Motor neuron (in vitro differentiated cells): Measurements from ENCODE around the gene ELOVL4. TPM values are rescaled to one million over a fixed set of nuclear protein-coding genes. Genes with fewer than 3 reads are reported as not detected.

Experiments
- ATAC-seq, 8 experiments: fragments of 200-7000 bp; cut with Tn5 transposase; replicated peaks in 6 of 8; 2 replicates each; pipeline ENCODE4 v1.8.0; 2021; ENCODE audit warnings: mild to moderate bottlenecking in 8 of 8, moderate library complexity in 8 of 8
- H3K27ac ChIP-seq, 2 donors: fragments of 250-450 bp; sonication (Bioruptor Pico); 2 replicates each; pipeline ENCODE4 v1.9.0; 2021; ENCODE audit warnings: antibody characterized with exemption in 2 of 2, mild to moderate bottlenecking in 2 of 2, moderate library complexity in 1 of 2
- H3K4me1 ChIP-seq, 2 donors: fragments of 250-450 bp; sonication (Bioruptor Pico); replicated peaks in 1 of 2; 2 replicates each; pipeline ENCODE4 v1.6.1; 2021; ENCODE audit warnings: antibody characterized with exemption in 2 of 2, mild to moderate bottlenecking in 2 of 2, moderate library complexity in 1 of 2
- H3K4me3 ChIP-seq, 5 donors: fragments of 250-450 bp; sonication (Bioruptor Pico); 2 replicates each; pipeline ENCODE4 v1.9.0; 2021; ENCODE audit warnings: antibody characterized with exemption in 5 of 5, mild to moderate bottlenecking in 5 of 5, moderate library complexity in 4 of 5
- WGBS, 10 experiments: fragments of 450-650 bp; shearing (Covaris generic); methylation state at CpG; one replicate each; pipeline ENCODE4 v1.0.0; 2022; 5-methylcytosine and 5-hydroxymethylcytosine counted together
- in situ Hi-C, 9 experiments: fragments of 400-800 bp; cut with MboI; loops; one replicate each; pipeline ENCODE4 v1.15.0; 2021; ENCODE audit warnings: low sequenced_read_pairs in 9 of 9, low pct_unique_long_range_greater_than_20kb in 2 of 9; ENCODE audit not compliant: unreplicated experiment in 9 of 9
- total RNA-seq, 8 experiments: library from RNA; unstranded; fragments of 300-600 nt; gene quantifications; 2 replicates each; pipeline versions ENCODE4 v1.2.3 to v1.2.4, GENCODE V29; 2022

Gene ELOVL4
- 10 to 100 TPM in 6 of 8 experiments, 1 to 10 TPM in 2; 1.9 to 25.5 (median 19.2) TPM for total RNA-seq

DNA sequence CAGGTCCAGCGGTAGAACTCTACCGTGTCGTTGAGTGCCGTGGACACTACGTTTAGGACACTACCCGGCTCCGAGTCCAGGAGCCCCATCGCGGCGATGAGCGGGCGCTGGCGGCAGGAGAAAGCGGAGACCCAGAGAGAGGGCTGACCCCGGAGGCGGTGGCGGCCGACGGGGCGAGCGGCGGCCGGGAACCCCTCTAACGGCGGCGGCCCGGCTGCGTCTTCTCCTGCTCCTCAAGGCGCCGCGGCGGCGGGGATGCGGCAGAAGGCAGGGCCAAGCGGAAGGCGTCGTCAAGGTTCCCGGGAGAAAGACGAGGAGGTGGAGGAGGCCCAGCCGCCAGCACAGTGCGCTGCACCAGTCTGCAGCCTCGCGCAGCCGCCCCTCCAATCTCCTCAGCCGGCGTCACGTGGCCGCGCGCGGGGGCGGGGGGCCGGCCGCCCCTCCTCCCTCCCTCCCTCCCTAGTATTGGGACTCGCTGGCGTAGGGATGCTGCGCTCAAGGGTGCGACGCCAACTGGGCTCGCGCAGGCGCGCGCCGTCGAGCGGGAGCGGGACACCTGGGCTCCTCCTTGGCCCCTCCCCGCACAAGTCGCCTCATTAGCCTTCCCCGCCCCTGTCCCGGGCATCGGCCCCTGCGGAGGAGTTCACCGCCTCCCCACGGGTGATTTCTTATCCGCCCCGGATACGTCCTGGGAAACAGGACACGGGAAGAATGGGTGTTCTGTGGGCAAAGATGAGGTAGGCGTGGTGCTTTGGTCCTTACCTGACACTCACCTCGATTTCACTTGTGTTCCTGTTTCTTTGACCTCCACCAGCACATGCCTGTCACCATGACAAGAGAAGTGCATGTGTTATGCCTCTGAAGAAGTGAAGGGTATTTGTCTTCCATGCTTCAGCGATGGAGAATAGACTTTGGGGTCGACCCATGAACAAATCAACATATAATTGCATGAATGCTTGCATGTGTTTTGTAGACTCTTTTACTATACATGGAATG, at the start of gene ELOVL4:
Gene ELOVL4 (minus strand): TSS at position 363 of the 996 bp plus-strand sequence. CDS start 274 bp downstream, at position 89.
- ATAC-seq, result peak; percentile 87 to 93 (median 90)
- Histone ChIP-seq H3K27ac (peak within 1 kb of the TSS; percentile 34 to 43), H3K4me3 (peak within 1 kb of the TSS; percentile 58 to 81 (median 63)), H3K4me1 (peaks cover 2 to 20% of the 10 kb centered on the region in 2 donors)
- WGBS, 10 experiments, result 0 to 40% (median 10%) methylated on average over 1 to 13 of the region's 84 CpGs; no CpG with 5 or more reads in 1 of the 10 experiments
- in situ Hi-C loops, result loop anchor here in 1 of 9 experiments (25.0 kb wide), 1 partner anchor 140 kb away; no protein-coding TSS in a partner anchor

DNA sequence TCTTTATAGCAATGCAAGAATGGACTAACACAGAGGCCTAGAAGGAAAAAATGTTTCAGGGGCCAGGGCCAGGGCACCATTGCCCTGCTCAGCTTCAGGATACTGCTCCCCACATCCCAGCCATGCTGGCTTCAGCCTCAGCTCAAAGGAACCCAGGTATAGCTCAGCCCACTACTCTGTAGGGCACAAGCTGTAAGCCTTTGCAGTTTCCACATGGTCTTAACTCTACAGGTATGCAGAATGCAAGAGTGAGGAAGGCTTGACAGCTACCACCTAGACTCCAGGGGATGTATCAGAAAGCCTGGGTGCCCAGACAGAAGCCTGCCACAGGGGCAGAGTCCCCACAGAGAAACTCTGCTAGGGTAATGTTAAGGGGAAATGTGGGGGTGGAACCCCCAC, 46.6 kb upstream of the ELOVL4 start:
- ATAC-seq, result no peak
- in situ Hi-C loops, result no loop called here
- H3K27ac ChIP-seq, result no peak overlapping the region

DNA sequence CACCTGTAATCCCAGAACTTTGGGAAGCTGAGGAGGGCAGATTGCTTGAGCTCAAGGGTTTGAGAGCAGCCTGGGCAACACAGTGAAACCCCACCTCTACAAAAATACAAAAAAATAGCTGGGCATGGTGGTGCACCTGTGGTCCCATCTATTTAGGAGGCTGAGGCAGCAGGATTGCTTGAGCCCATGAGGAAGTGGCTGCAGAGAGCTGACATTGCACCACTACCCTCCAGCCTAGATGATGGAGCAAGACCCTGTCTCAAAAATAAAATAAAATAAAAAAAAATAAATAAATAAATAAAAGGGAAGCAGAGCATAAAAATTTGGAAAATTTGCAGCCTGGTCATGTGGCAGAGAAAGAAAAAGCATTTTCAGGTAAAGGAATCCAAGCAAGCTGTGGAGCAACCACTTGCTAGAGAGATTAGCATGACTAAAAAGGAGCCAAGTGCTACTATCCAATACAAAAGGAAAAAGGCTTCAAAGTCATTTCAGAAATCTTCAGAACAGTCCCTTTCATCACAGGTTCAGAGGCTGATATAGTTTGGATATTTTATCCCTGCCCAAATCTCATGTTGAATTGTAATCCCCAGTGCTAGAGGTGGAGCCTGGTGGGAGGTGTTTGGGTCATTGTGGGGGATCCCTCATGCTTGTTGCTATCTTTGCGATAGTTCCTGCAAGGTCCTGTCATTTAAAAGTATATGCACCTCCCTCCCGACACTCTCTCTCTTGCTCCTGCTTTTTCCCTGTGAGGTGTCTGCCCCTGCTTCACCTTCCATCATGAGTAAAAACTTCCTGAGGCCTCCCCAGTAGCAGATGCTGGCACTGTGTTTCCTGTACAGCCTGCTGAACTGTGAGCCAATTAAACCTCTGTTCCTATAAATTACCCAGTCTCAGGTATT, 45.9 kb upstream of the ELOVL4 start:
- ATAC-seq, result no peak
- Histone ChIP-seq H3K27ac (no peak overlapping the region), H3K4me3 (no peak overlapping the region), H3K4me1 (no peaks in the 10 kb centered on the region)
- in situ Hi-C loops, result no loop called here
- WGBS, 10 experiments, result 10 to 86% (median 43%) methylated on average over 1 to 2 of the region's 2 CpGs; no CpG with 5 or more reads in 5 of the 10 experiments

More for the DNA sequence above, 46.6 kb upstream of the ELOVL4 start:
- Histone ChIP-seq H3K4me1 (no peaks in the 10 kb centered on the region), H3K4me3 (no peak overlapping the region)

DNA sequence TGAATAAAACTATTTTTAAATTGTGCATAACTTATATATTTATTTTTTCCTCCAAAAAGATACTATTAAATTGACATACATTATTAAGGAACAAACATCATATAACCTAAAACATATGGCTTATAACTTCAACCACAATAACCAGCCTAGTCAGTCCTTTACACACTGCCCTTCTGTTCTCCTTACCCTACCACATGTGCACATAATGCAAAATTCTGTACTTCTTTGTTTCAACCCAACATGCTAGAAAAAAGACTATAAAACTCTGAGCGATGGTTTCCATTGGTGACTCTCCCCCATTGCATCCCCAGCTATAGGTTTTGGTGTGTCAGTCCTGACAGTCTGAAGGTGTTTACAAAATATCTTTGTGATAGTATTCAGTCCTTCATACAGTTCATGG, 42.3 kb upstream of the ELOVL4 start:
- 60 to 100% (median 96%) methylated on average over 1 of the region's 1 CpG; no CpG with 5 or more reads in 4 of the 10 experiments for WGBS, 10 experiments
- ATAC-seq, result no peak
- in situ Hi-C loops, result no loop called here
- Histone ChIP-seq H3K4me3 (no peak overlapping the region), H3K27ac (no peak overlapping the region), H3K4me1 (no peaks in the 10 kb centered on the region)

DNA sequence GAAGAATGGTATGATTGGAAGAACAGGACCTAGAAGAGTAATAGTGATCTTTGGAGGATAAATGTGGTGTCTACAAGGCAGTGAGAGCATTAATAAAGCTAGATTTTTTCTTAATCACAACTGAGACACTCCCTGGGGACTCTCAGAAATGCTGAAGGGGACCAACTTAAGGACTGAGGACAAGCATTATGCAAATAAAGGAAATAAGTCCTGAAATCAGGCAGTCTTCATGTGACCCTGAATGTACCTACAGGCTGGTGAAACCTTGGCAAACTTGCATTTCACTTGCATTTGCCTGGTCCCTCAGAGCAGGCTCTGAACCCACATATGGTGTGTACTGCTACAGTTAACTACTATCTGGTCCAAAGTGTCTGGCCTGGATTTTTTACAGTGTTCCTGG, 37.8 kb upstream of the ELOVL4 start:
- Histone ChIP-seq H3K27ac (no peak overlapping the region), H3K4me1 (no peaks in the 10 kb centered on the region), H3K4me3 (no peak overlapping the region)
- in situ Hi-C loops, result no loop called here
- no peak for ATAC-seq

DNA sequence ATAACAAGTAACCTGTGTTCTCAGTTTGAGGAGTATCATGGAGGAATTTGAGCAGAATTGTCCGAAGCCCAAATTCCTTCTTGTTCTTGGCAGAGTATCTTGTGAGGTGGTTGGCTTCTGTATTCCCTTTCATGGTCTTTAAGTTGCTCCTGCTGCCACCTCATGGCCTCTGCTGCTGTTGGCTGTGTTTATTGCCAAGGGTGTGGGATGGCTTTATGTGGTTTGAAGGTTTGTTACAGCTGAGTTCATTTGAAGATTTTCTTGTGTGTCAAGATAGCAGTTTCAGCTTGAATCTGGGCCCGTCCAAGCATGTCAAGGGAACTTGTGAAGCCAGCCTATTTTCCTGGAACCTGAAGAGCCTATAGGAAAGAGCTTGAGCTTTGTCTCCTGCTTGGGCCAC, 36.9 kb upstream of the ELOVL4 start:
- Histone ChIP-seq H3K27ac (no peak overlapping the region), H3K4me3 (no peak overlapping the region), H3K4me1 (no peaks in the 10 kb centered on the region)
- peak in 3 of 8 experiments; percentile 34 to 78 (median 55) for ATAC-seq
- 39 to 83% (median 50%) methylated on average over 1 to 2 of the region's 2 CpGs; no CpG with 5 or more reads in 3 of the 10 experiments for WGBS, 10 experiments
- in situ Hi-C loops, result no loop called here

DNA sequence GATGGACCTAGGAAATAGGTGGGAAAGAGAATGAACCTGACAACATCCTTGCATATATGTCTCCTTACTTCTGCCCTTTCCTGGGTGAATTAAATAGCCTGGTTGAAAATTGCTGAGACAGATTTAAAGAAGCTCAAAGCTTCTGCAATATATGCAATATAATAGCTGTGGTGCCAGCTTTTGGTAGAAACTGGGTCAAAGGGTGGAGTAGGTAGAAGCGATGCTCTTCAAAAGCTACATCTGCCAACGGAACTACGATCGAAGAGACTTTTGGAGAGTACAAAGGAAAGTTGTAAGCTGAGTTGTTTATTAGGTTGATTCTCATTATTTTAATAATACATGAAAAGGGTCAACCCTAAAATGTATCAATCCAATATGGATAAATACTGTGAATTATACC, 34.3 kb upstream of the ELOVL4 start:
- Histone ChIP-seq H3K4me1 (no peaks in the 10 kb centered on the region), H3K27ac (no peak overlapping the region), H3K4me3 (no peak overlapping the region)
- 0 to 100% (median 94%) methylated on average over 1 to 4 of the region's 4 CpGs; no CpG with 5 or more reads in 1 of the 10 experiments for WGBS, 10 experiments
- ATAC-seq, result no peak
- in situ Hi-C loops, result no loop called here

DNA sequence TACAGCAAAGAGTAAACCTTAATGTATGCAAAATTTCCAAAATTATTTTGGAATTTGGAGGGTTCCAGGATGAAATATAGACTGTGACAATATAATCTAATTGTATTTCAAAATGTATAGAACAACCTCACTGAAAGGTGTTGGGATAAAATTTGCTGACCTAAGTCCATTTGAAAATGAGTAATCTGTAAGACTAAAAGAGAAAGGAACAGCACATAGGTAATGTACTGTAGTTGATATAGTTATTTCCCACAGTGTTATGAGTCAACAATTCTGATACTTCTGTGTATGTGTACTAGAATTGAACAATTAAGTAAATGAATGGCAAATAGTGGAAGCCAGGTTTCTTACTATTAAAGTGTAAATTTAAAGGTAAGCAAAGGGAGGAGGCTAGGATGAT, 23.8 kb upstream of the ELOVL4 start:
- ATAC-seq, result no peak
- in situ Hi-C loops, result no loop called here
- no peaks in the 10 kb centered on the region for H3K4me1 ChIP-seq
- no peak overlapping the region for H3K27ac ChIP-seq
- H3K4me3 ChIP-seq, result no peak overlapping the region

DNA sequence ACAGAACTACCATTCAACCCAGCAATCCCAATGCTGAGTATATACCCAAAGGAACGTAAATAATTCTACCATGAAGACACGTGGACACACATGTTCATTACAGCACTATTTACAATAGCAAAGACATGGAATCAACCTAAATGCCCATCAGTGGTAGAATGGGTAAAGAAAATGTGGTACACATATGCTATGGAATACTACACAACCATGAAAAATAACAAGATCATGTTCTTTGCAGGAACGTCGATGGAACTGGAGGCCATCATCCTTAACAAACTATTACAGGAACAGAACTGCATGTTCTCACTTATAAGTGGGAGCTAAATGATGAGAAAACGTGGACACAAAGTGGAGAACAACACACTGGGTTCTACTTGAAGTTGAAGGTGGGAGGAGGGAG, 22.4 kb upstream of the ELOVL4 start:
- ATAC-seq, result no peak
- no peak overlapping the region for H3K4me3 ChIP-seq
- in situ Hi-C loops, result no loop called here
- no peaks in the 10 kb centered on the region for H3K4me1 ChIP-seq
- H3K27ac ChIP-seq, result no peak overlapping the region
- 44 to 90% (median 80%) methylated on average over 3 to 5 of the region's 5 CpGs for WGBS, 10 experiments

DNA sequence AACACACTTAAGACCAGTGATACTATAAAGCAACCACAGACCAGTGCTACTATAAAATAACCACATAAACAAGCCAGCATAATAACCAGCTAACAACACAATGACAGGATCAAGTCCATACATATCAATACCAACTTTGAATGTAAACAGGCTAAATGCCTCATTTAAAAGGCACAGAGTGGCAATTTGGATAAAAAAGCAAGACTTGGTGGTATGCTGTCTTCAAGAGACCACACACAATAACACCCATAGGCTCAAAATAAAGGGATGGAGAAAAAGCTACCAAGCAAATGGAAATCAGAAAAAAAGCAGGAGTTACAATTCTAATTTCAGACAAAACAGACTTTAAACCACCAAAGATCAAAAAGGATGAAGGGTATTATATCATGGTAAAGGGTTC, 19.8 kb upstream of the ELOVL4 start:
- H3K4me1 ChIP-seq, result no peaks in the 10 kb centered on the region
- no peak overlapping the region for H3K4me3 ChIP-seq
- in situ Hi-C loops, result no loop called here
- no peak for ATAC-seq
- no peak overlapping the region for H3K27ac ChIP-seq

DNA sequence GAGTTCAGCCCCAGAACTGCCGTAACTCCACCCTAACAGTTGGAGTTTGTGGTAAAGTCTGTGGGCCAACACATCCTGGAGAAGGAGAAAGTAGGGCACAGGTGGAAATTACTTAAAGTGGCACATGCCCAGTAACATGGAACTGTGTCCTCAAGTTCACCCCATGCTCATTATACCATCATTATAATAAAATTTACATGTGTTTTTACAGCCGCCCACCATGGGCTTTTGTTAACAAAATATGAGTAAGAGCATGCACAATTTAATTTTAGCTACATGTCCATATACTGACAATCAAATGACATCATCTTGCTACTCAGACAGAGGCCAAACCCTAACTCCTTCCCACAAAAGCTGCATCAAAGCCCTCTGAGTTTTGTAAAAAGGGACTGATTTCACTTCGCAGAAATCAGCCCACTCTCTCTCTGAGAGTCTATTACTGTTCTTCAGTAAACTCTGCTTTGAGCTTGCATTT, 17.3 kb upstream of the ELOVL4 start:
- in situ Hi-C loops, result no loop called here
- Histone ChIP-seq H3K27ac (no peak overlapping the region), H3K4me1 (no peaks in the 10 kb centered on the region), H3K4me3 (no peak overlapping the region)
- 0 to 100% (median 68%) methylated on average over 1 to 3 of the region's 3 CpGs; no CpG with 5 or more reads in 2 of the 10 experiments for WGBS, 10 experiments
- ATAC-seq, result peak in 3 of 8 experiments; percentile 93 to 94 (median 94)

DNA sequence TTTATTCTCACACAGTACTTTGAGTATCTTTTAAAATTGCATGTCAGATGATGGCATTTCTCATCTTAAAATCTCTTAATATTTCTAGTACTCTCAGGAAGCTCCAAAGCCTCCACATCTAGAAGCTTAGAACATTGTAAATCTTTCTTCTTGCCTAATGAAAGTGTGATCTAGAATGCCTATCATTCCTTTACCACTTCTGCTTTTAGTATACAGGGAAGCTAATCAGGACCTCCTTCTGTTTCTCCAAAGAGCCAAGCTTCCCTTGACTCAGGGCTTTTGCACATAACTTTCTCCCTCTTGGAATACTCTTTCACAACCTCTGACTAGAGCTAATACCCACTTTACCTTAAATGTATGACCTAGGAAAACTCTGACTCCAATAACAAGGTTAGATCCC, 7.5 kb upstream of the ELOVL4 start:
- no peak overlapping the region for H3K27ac ChIP-seq
- no peak for ATAC-seq
- in situ Hi-C loops, result no loop called here

DNA sequence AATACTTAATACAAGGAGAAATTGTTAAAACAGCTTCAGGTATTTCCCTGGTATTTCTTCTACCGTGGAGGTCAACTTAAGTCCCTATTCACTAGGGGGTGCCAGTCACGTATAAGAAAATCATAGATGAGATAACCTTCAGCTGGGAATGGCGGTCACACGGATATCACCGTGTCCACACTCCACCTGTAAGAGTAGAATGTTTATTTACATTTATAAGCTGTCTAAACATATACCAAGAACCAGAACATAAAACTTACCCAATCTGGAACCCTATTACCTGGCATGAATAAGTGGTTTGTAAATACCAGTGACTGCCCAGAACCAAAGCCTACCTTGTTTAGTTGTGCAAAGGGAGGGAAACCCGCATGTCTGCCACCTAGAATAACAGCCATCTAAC, 1.9 kb upstream of the ELOVL4 start:
- H3K4me1 ChIP-seq, result peaks cover 2 to 18% of the 10 kb centered on the region in 2 donors
- 0 to 48% (median 27%) methylated on average over 2 to 6 of the region's 6 CpGs; no CpG with 5 or more reads in 2 of the 10 experiments for WGBS, 10 experiments
- H3K4me3 ChIP-seq, result no peak overlapping the region
- no peak overlapping the region for H3K27ac ChIP-seq
- in situ Hi-C loops, result loop anchor here in 1 of 9 experiments (25.0 kb wide), 1 partner anchor 138 kb away; no protein-coding TSS in a partner anchor
- peak in 2 of 8 experiments; percentile 5 to 8 for ATAC-seq

More for the DNA sequence above, 7.5 kb upstream of the ELOVL4 start:
- Histone ChIP-seq H3K4me3 (no peak overlapping the region), H3K4me1 (no peaks in the 10 kb centered on the region)
